CD4-positive, alpha-beta T cell treated with Interleukin-17A for 1 hour (primary cell): ENCODE measurements around the gene ZZZ3.
A peak's percentile ranks its signal among the peaks of the same experiment; 100 is the strongest.
"Not testable (repeated sequence)": the region's sequence is repeated elsewhere in the genome, so short reads cannot be mapped to it uniquely, and the experiment has no call there.

Experiments
- DNase-seq: peaks from one replicate; pipeline ENCODE4 v3.0.0-alpha.2; 2020

The ZZZ3 gene

DNA sequence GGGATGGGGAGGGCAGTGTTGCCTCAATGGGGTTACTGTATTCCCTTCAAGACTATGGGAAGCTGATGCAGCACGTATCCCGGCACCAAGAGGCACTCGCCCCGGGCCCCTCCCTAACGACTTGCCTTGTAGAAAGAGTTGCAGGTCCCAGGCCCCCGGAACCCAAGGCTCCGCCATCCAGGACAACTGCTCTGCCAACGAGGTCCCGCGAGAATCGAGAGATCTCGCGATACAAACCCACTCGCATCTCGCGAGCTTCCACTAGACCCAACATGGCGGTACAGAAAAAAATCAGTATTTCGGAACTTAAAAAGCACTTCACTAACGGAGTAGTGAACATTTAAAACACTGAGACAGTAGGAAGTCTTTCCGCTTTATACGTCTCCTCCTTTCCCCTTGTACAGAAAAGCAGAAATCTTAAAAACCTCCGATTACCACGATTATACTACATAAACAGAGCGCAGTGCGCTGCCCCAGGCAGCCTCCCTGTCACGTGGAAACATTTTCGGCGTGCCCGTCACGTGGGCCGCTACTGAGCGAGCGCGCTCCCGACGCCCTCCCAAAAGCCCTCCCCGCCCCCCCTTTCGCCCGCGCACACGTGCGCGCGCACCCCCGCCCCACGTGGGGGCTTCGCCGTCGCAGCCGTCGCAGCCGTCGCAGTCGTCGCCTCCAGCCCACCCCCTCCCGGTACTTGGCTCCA lies at the start of gene ZZZ3:
Gene ZZZ3, minus strand, starts transcription at position 199 of the 700 bp plus-strand sequence. CDS start 49,304 bp downstream, outside the sequence.
- peak; percentile 96 for DNase-seq

DNA sequence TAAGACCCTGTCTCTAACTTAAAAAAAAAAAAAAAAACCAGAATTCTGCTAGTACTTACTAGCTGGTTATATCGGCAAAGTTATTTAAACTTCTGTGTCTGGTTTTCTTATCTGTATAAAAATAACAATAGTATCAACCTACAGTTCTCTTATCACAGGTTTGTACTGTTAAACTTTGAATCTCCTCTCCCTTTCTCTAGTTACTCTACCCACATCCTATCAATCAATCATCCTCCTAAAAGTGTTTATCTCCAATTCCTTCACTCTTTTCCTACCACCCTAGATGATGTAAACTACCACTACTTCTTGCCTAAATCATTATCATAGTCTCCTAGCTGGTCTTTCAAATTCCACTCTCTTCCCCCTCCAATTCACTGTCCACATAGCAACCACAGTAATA lies 49.6 kb upstream of the ZZZ3 start:
- DNase-seq, result no peak

DNA sequence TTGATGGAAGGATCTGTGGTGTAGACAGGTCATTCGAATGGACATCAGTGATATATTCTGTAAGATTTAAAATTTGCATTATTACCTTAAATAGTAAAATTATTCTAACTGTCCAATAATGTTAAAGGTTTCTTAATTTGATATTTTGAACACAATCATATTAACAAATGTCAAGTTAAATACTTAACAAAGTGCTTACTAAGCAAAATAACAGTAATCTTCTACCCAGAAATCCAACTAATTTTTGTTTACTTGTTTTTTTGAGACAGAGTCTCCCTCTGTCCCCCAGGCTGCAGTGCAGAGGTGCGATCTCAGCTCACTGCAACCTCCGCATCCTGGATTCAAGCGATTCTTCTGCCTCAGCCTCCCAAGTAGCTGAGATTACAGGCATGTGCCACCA lies 43.2 kb upstream of the ZZZ3 start:
- no peak for DNase-seq

DNA sequence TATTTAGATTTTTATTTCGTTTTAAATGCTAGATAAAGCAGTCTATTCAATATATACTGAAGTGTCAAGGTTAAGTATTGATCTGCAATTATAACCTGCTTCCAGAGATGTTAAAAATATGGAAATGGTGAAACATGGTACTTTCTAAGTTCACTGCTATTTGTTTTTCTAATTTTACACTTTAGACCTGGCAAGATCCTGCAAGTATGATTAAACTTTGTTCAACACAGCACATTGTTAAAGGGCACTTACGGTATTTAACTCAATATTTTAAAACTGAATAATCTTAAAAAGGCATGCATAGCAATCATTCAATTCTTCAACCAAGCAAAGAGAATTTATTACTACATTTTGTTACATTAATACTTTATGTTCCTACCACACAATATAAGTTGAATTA lies 35.7 kb upstream of the ZZZ3 start:
- DNase-seq, result no peak

DNA sequence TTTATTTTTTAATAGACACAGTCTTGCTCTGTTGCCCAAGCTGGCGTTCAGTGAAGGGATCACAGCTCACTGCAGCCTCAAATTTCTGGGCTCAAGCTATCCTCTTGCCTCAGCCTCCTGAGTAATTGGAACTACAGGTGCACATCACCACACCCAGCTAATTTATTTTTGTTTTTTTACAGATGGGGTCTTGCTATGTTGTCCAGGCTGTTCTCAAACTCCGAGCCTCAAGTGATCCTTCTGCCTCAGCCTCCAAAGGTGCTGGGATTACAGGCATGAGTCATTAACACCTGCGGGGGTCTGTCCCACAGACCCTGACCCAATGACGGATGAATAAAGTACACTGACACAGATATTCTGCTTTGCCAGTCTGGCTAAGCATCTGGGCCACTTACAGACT lies 33.6 kb upstream of the ZZZ3 start:
- DNase-seq, result no peak

DNA sequence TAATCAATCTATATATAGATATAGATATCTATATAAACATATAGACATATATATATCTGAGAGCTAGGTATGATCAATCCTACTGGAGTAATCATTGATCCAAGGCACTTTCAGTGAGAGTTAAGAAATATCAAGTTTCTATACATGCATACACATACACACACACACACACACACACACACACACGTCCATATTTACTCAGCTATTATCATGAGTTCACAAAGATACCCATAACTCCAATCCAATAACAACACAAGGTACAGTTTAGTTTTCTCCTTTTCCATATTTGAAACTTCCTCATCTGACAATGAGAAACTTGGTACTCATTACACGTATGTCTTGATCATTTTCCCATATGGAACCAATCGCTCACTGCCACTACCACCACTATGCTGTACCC lies 27.3 kb upstream of the ZZZ3 start:
- DNase-seq, result no peak

DNA sequence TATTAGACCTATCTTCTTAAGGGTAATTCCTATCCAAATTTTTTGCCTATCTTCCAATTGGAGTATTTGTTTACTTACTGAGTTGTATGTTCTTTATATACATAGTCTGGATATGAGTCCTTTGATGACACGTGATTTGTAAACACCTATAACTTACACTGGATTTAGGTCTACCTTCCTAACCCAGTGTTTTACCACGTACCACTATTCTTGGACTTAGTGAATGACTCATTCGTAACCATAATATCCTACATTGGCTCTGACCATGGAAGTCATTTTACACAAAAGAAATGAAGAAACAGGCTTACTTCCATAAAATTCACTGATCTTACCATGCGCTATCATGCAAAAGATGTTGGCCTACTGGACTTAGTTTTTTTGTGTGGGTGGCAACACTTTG lies 23.9 kb upstream of the ZZZ3 start:
- no peak for DNase-seq

DNA sequence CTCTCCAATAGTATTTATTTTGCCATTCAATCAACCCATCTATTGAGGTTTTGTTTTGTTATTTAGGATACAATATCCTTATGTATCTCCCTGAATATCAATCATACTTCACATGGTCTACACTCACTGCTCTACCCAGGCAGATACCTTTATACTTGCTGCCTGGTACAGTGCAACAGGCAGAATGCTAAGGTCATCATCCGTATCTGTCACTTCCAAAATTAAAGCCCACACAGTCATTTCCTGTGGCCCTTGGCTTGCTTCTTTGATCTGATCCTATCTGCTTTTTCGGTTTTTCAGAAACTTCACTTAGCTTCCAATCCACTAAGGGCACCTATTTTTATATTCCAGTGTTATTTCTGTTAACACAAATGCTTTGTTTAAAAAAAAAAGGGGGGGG lies 22.3 kb upstream of the ZZZ3 start:
- no peak for DNase-seq

DNA sequence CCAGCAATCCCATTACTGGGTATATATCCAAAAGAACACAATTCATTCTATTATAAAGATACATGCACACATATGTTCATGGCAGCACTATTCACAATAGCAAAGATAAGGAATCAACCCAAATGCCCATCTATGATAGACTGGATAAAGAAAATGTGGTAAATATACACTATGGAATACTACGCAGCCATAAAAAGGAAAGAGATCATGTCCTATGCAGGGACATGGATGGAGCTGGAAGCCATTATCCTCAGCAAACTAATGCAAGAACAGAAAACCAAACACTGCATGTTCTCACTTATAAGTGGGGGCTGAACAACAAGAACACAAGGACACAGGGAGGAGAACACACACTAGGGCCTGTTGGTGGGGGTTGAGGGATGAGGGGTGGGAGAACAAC lies 17.2 kb upstream of the ZZZ3 start:
- not testable (repeated sequence) for DNase-seq

DNA sequence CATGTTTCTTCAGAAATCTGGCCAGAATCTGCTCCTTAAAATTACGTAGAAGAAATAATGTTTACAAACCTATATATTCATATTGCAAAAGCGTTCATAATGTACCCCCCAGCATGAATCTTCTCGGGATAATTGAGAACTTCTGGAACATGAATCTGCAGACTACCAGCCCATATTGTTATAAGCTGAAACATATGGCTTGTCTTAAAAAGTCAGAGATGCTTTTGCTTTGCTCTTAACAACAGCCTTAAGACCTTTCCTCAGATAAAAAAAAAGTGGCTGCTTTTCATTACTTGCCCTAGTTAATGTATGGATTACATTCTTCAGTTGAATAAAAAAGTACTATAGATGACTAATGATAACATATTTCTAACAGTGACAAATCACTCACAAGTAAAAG lies 15.0 kb upstream of the ZZZ3 start:
- DNase-seq, result no peak

DNA sequence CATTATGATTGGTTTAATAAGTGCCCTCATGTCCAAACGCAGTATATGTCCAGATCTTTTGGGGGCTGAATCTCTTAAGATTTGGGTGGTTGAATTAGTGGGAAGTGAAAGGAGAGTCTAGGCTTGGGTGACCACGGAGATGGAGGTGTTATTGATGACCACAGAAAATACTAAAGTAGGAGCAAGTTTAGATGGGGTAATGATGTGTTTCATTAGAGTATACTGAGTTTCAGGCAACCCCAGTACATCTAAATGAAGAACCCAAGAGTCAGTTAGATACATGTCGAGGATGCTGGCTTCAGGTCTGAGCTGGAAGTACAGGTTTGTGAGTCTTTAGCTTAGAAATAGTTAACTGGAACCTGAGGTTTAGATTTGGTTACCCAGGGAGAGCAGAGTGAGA lies 6.5 kb upstream of the ZZZ3 start:
- DNase-seq, result no peak

DNA sequence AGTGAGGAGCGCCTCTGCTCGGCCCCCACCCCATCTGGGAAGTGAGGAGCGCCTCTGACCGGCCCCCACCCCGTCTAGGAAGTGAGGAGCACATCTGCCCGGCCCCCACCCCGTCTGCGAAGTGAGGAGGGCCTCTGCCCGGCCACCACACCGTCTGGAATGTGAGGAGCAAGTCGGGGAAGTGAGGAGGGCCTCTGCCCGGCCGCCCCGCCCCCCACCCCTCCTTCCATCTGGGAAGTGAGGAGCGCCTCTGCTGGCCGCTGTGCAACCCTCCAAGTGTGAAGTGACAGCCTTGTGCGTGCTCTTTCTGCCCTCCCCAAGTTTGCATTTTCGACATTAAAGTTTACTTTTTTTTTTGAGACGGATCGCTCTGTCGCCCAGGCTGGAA lies 5.1 kb upstream of the ZZZ3 start:
- peak; percentile 10 for DNase-seq

DNA sequence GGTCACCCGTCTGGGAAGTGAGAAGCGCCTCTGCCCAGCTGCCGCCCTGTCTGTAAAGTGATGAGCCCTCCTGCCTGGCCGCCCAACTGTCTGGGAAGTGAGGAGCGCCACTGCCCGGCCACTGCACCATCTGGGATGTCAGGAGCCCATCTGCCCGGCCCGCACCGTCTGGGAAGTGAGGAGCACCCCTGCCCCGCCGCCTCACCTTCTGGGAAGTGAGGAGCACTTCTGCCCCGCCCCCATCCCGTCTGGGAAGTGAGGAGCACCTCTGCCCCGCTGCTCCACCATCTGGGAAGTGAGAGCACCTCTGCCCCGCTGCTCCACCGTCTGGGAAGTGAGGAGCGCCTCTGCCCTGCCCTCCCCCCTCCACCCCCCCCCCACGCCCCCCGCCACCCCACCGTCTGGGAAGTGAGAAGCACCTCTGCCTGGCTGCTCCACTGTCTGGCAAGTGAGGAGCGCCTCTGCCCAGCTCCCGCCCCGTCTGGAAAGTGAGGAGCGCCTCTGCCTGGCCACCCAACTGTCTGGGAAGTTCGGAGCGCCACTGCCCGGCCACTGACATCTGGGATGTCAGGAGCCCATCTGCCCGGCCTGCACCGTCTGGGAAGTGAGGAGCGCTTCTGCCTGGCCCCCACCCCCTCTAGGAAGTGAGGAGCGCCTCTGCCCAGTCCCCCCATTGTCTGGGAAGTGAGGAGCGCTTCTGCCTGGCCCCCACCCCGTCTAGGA lies 4.5 kb upstream of the ZZZ3 start:
- DNase-seq, result no peak

DNA sequence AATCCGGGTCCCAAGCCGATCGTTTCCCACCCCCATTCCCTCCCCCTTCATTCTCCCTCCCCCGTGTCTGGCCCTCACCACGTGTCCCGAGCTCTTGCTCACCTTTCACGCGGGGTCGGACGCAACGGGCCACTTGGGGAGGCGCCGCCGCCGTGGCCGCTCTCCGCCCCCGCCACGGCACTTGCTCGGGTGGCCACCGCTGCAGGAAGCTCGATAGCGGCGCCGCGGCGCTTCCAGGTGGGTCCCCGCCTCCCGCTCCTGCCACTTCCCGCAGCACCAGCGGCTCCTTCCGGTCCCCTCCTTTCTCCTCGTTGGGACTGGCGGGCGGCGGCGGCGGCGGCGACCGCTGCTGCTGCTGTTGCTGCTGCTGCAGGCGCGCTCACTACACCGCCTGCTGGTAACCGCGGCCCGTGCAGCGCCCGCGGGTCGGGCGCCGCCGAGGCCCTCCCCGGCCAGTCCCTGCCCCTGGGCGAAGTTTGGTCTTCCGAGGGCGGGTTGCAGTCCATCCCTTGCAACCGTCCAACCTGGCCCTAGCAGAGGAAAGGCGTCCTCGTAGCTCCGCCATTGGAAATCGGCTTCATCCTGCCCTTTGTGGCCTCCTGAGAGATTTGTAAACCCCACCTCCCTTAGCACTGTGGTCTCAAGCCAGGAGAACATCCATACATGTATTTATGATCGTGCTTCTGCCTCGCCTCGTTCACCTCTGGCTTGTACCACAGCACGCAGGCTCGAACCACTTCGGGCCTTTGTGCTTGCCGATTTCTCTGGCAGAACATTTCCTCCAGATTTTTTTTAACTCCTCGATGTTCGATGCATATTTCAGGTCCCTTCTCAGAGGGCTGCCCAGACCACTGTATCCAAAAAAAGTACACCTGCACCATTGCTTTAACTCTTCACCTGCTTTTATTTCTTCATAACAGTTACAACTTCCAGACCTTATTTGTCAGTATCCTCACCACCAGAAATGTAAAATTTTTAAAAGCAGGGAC lies 996 bp upstream of the ZZZ3 start:
- peak; percentile 92 for DNase-seq

DNA sequence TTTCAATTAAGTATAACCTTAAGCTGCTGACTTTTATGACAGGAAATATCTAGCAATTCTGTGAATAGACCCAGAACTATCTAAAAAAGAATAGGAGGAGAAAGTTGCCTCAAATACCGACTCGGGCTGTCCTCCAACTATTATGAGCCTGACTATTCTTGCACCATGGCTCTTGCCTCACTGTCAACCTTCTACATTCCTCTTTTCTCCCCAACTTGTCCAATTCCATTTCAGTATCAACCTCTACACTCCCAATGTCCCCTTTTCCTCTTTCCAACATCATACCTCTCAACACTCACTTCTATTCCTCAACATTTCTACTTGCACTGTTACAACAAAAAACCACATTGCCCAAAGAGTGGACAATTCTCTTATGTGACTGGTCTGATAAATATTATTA lies 2.3 kb downstream of the ZZZ3 start:
- DNase-seq, result no peak

DNA sequence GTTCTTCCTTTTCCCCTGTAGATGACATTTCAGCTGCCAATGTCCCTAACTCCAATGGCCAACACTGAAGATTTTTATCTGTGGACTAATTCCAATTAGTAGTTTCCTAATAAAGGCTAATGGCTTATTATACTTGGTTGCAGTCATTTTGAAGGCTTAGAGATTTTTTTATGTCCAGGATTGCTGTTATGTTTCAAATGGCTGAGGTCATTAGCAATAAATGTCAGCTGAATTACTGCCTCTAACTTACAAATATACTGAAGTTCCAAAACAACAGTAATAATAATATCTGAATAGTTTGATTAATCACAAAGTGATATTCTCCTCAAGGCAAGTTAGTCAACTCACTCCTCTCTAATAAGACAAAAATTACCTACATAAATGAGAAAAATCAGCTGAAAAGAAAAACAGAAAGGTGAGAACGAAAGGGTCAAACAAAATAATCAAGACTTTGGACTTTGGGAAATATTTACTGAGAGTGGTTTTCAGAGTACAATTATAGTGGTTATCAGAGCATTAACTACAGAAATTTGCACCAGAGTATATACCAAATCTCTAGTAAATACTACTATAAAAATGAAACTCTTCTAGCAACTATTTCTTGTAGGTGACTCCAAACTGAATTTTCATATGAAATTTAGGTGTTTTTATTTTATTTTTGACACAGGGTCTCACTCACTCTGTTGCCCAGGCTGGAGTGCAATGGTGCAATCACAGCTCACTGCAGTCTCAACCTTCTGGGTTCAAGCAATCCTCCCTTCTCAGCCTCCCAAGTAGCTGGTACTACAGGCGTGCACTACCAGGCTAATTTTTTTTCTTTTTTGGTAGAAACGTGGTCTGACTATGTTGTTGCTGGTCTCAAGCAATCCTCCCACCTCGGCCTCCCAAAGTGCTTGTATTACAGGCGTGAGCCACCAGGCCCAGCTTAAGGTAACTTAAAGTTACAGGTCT lies 3.5 kb downstream of the ZZZ3 start:
- no peak for DNase-seq

DNA sequence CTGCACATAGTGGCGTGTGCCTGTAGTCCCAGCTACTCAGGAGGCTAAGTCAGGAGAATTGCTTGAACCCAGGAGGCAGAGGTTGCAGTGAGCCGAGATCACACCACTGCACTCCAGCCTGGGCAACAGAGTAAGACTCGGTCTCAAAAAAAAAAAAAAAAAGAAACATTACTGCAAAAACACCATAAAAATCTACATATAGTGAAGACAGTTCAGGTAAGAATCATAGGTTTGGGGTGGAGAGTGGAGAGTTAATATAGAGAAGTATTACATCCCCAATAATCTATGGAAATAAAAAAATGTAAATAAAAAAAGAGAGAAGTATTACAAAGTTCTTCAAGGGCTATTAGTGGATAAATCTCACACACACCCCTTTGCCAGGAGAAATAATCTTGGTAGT lies 7.7 kb downstream of the ZZZ3 start:
- not testable (repeated sequence) for DNase-seq

DNA sequence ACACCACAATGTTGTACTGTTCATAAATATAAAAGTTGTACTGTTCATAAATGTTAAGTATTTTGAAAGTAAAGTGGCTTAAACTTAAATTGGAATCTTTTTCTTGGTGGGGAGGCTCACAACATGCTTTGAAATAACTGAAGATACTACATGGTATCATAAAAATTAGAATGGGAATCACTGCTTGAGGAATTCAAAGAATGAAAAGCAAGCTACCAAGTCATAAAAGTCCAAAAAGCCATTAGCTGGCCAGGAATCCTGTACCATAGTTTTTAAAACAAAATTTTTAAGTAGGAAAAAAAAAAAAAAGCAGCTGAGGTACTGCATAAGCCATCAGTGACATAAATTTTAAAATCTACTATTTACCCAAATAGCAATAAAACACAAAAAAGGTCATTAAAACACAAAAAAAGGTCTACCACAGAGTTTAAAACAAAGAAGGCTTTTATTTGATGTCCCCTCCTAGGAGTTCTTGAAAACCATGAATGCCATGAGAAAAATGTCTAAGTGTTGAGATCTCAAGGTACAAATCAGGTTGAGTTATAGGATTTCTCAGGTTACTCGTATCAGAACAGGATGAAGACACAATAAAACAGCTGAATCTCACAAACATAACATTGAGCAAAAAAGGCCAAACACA lies 8.6 kb downstream of the ZZZ3 start:
- DNase-seq, result no peak

DNA sequence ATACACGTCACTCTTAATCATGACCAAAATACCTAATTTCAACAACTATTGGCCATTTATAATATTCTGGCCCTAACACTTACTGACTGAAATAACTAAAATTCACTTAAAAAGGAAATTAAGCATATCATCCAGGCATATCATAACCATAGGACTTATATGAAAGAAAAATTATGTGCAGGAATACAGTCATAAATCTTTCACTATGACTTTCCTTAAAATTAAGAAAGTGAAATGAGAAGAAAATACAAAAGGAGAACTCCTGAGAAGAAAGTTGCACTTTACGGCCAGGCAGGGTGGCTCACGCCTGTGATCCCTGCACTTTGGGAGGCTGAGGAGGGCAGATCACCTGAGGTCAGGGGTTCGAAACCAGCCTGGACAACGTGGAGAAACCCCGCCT lies 9.4 kb downstream of the ZZZ3 start:
- no peak for DNase-seq

DNA sequence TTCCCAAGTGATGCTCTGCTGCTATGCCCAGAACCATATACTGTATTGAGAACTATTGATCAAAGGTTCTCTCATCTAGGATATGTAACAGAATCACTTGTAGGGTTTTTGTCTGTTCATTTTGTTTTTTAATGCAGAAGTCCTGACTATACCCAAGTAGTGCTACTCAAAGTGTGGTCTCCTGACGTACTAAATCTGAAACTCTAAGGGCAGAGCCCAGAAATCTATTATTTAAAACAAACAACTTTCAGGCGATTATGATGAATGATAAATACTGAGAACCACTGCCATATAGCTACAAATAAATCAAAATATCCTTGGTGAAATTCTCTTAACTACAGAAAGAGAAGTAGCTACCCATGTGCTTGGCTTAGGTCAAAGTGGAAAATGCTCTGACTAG lies 10.1 kb downstream of the ZZZ3 start:
- DNase-seq, result no peak

DNA sequence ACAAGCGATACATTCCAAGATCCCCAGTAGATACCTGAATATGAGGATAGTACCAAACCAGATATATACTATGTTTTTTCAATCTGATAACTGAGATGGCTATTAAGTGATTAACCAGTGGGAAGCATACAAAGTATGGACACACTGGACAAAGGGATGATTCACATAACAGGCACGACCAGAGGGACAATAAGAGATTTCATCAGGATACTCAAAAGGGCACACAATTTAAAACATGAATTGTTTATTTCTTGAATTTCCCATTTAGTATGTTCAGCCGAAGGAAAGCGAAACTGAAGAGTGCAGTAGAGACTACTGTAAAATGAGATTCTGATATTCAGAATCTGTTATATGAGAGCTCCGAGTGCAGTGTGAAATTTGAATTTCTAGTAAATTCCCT lies 10.6 kb downstream of the ZZZ3 start:
- DNase-seq, result no peak

DNA sequence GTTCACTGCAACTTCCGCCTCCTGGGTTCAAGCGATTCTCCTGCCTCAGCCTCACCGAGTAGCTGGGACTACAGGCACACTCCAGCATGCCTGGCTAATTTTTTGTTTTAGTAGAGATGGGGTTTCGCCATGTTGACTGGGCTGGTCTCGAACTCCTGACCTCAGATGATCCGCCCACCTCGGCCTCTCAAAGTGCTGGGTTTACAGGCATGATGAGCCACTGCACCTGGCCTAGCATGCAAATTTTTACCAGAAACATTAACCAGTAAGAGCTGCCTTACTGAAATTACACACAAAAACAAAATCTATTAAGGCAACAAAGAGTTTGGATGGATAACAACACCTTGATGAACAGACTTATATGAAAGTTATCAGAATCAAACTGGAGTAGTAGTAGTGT lies 12.1 kb downstream of the ZZZ3 start:
- no peak for DNase-seq
